Omental fat pad (tissue), 4 donors: ENCODE data around the gene RHOBTB1. TPM values are rescaled to one million over a fixed set of nuclear protein-coding genes. Genes with fewer than 3 reads are reported as not detected.

ENCODE experiments used
- ATAC-seq: fragments of 150-250 bp; one replicate; pipeline ENCODE4 v1.9.1; 2016; ENCODE audit warnings: mild to moderate bottlenecking, moderate library complexity; ENCODE audit not compliant: low FRiP score
- DNase-seq: peaks from one replicate; pipeline ENCODE4 v3.0.0-alpha.2; 2019; ENCODE audit warnings: low spot score
- CTCF ChIP-seq, 3 donors: fragments of 450-650 bp; IDR thresholded peaks; one replicate each; pipeline ENCODE4 v1.5.1; 2016 to 2017; ENCODE audit warnings: antibody characterized with exemption in 3 of 3, mild to moderate bottlenecking in 3 of 3, moderate library complexity in 2 of 3
- total RNA-seq, 4 donors: library from RNA; depleted of rRNA; stranded (reverse); fragments of >200 nt; gene quantifications; one replicate each; pipeline ENCODE4 v1.1.0, GENCODE V29; 2016

Gene RHOBTB1
- total RNA-seq, 4 donors from 2014 or later, result 9.5 to 34.8 (median 16.9) TPM

- ATAC-seq (no peak), DNase-seq (no peak)
- TF ChIP-seq CTCF (IDR thresholded peaks at IDR 0.05), result no peak
Observed at GRCh38 chr10:60898321-60898720, 45.7 kb downstream of the RHOBTB1 start.

- DNase-seq, result no peak
- no peak for TF ChIP-seq CTCF (IDR thresholded peaks at IDR 0.05)
- peak; percentile 76 for ATAC-seq
Observed at GRCh38 chr10:60896810-60897209, 47.2 kb downstream of the RHOBTB1 start.

DNA sequence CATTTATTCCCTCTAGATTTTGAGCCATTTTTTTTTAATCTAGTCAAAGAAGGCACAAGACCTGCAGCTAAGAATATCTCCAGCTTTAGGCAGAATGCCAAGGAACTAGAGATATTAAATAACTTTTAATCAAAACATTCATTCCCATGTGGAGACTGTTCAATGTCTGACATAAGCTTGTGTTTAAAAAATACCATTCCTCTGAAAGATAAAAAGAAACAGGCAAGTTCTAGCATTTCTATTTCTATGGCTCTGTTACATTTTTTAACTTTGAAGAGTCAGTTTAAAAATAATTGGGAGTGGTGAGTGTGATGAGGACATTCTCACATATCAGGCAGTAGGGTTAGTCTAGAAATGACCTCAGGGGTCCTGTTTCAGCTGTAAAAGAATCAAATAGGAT is 48.0 kb downstream of the RHOBTB1 start:
- DNase-seq (no peak), ATAC-seq (peak; percentile 42)
- TF ChIP-seq CTCF (IDR thresholded peaks at IDR 0.05), result no peak

- TF ChIP-seq CTCF (IDR thresholded peaks at IDR 0.05), result no peak
- DNase-seq (no peak), ATAC-seq (no peak)
Observed at GRCh38 chr10:60894786-60895185, 49.2 kb downstream of the RHOBTB1 start.

- DNase-seq (no peak), ATAC-seq (no peak)
- TF ChIP-seq CTCF (IDR thresholded peaks at IDR 0.05), result no peak
Observed at GRCh38 chr10:60893231-60893630, 50.8 kb downstream of the RHOBTB1 start.

GRCh38 chr10:60892571-60892970 is 51.4 kb downstream of the RHOBTB1 start:
- no peak for TF ChIP-seq CTCF (IDR thresholded peaks at IDR 0.05)
- ATAC-seq (no peak), DNase-seq (no peak)

- DNase-seq, result no peak
- TF ChIP-seq CTCF (IDR thresholded peaks at IDR 0.05), result no peak
- no peak for ATAC-seq
Observed at GRCh38 chr10:60890811-60891210, 53.2 kb downstream of the RHOBTB1 start.
